Osteoblast (primary cell): ENCODE results near the gene MLLT11. TPM values are rescaled to one million over a fixed set of nuclear protein-coding genes. Genes with fewer than 3 reads are reported as not detected.

ENCODE experiments used
- DNase-seq: peaks from one replicate; pipeline ENCODE4 v3.0.0; 2011; ENCODE audit warnings: low spot score, mixed read lengths; ENCODE audit not compliant: insufficient read length; ENCODE audit errors: missing footprints
- H2AFZ ChIP-seq: 2 replicates; pipeline ENCODE4 v1.6.0; 2011; ENCODE audit warnings: mild to moderate bottlenecking, low read length
- H3K27ac ChIP-seq: 2 replicates; pipeline ENCODE4 v1.5.1; 2011; ENCODE audit warnings: mild to moderate bottlenecking, low read depth, low read length, moderate library complexity
- H3K27me3 ChIP-seq: 2 replicates; pipeline ENCODE4 v1.6.0; 2012; ENCODE audit warnings: mild to moderate bottlenecking, control low read depth, inconsistent platforms, low read length, moderate library complexity; ENCODE audit not compliant: insufficient read depth
- H3K36me3 ChIP-seq: 2 replicates; pipeline ENCODE4 v1.5.1; 2011; ENCODE audit warnings: mild to moderate bottlenecking, low read length, control low read depth, moderate library complexity; ENCODE audit not compliant: insufficient read depth
- H3K4me1 ChIP-seq: 2 replicates; pipeline ENCODE4 v1.5.1; 2011; ENCODE audit warnings: mild to moderate bottlenecking, low read length, control low read depth, moderate library complexity; ENCODE audit not compliant: insufficient read depth
- H3K4me2 ChIP-seq: 2 replicates; pipeline ENCODE4 v1.6.0; 2011; ENCODE audit warnings: mild to moderate bottlenecking, low read length; ENCODE audit not compliant: insufficient read depth
- H3K4me3 ChIP-seq: fragments of 200-600 bp; sonication (generic); 3 replicates; pipeline ENCODE4 v1.5.1; 2012; ENCODE audit warnings: mild to moderate bottlenecking, low read length, inconsistent platforms; ENCODE audit not compliant: insufficient read depth
- H3K79me2 ChIP-seq: 2 replicates; pipeline ENCODE4 v1.6.0; 2012; ENCODE audit warnings: mild to moderate bottlenecking, low read length, control low read depth, inconsistent platforms; ENCODE audit not compliant: insufficient read depth
- H3K9me3 ChIP-seq: 2 replicates; pipeline ENCODE4 v1.5.1; 2011; ENCODE audit warnings: low read depth, low read length, control low read depth
- H4K20me1 ChIP-seq: 2 replicates; pipeline ENCODE4 v1.6.0; 2012; ENCODE audit warnings: mild to moderate bottlenecking, low read length, control low read depth; ENCODE audit not compliant: insufficient read depth
- CTCF ChIP-seq: IDR thresholded peaks from 2 replicates; pipeline ENCODE4 v1.5.1; 2011; ENCODE audit warnings: mild to moderate bottlenecking, low read depth, low read length, moderate library complexity; ENCODE audit errors: extremely low read depth
- total RNA-seq: library from RNA; depleted of rRNA; stranded (reverse); fragments of >200 nt; gene quantifications from 2 replicates; pipeline ENCODE4 v1.2.3, GENCODE V29; 2012

The MLLT11 gene
- total RNA-seq, 1 donor = 1.4 TPM

- no peak overlapping the region for H3K27ac ChIP-seq
- H3K9me3 ChIP-seq = no peaks in the 10 kb centered on the region
- no peak overlapping the region for H3K4me2 ChIP-seq
- no peak overlapping the region for H2AFZ ChIP-seq
- H3K36me3 ChIP-seq = no peaks in the 10 kb centered on the region
- no peak for DNase-seq
- no peak overlapping the region for H3K4me3 ChIP-seq
- no peak for TF ChIP-seq CTCF
- peaks cover 3% of the 10 kb centered on the region for H3K4me1 ChIP-seq
- H3K27me3 ChIP-seq = no peaks in the 10 kb centered on the region
- H3K79me2 ChIP-seq = no peaks in the 10 kb centered on the region
- no peaks in the 10 kb centered on the region for H4K20me1 ChIP-seq
Measured at GRCh38 chr1:151043163-151043562, 17.0 kb upstream of the MLLT11 start.

- TF ChIP-seq CTCF = no peak
- peak within 1 kb of the TSS; percentile 97 for H3K4me2 ChIP-seq
- H3K9me3 ChIP-seq = no peaks in the 10 kb centered on the region
- H3K27me3 ChIP-seq = no peaks in the 10 kb centered on the region
- H3K27ac ChIP-seq = peak within 1 kb of the TSS; percentile 83
- H3K79me2 ChIP-seq = peaks cover 3% of the 10 kb centered on the region
- H3K4me3 ChIP-seq = peak within 1 kb of the TSS; percentile 88
- peaks cover 23% of the 10 kb centered on the region for H3K36me3 ChIP-seq
- peaks cover 11% of the 10 kb centered on the region for H3K4me1 ChIP-seq
- peak within 1 kb of the TSS; percentile 68 for H2AFZ ChIP-seq
- peak; percentile 95 for DNase-seq
- no peaks in the 10 kb centered on the region for H4K20me1 ChIP-seq
Measured at GRCh38 chr1:151047591-151047924, 12.6 kb upstream of the MLLT11 start, which contains the start of gene C1orf56. Gene C1orf56 (plus strand): TSS chr1:151047751. CDS start chr1:151047848, 97 bp downstream.

GRCh38 chr1:151047925-151048644 is 12.1 kb upstream of the MLLT11 start:
- peak overlapping the region; percentile 97 for H3K4me2 ChIP-seq
- H3K36me3 ChIP-seq = peaks cover 28% of the 10 kb centered on the region

More at GRCh38 chr1:151047925-151048644, 12.1 kb upstream of the MLLT11 start:
- DNase-seq = peak; percentile 95
- Histone ChIP-seq H3K4me1 (peaks cover 11% of the 10 kb centered on the region), H2AFZ (peak overlapping the region; percentile 68), H3K27ac (peak overlapping the region; percentile 83), H3K9me3 (no peaks in the 10 kb centered on the region), H4K20me1 (peaks cover 4% of the 10 kb centered on the region), H3K27me3 (no peaks in the 10 kb centered on the region), H3K79me2 (peaks cover 3% of the 10 kb centered on the region), H3K4me3 (peak overlapping the region; percentile 88)
- no peak for TF ChIP-seq CTCF
